Stomach (tissue), 9 donors: ENCODE data around the gene PIP4K2A. TPM values are rescaled to one million over a fixed set of nuclear protein-coding genes. Genes with fewer than 3 reads are reported as not detected.

Experiments used
- DNase-seq, 2 donors: peaks; one replicate each; pipeline versions ENCODE4 v3.0.0 to v3.0.0-alpha.2; 2013 to 2019
- H3K27ac ChIP-seq, 5 donors: fragments of 200-600 bp in 4 of 5; sonication (generic) in 4 of 5; one replicate each; pipeline ENCODE4 v1.5.1; 2013 to 2019; ENCODE audit warnings: mild to moderate bottlenecking in 1 of 5, moderate library complexity in 1 of 5
- H3K27me3 ChIP-seq, 3 donors: fragments of 200-600 bp; sonication (generic); one replicate each; pipeline ENCODE4 v1.5.1; 2017 to 2019; ENCODE audit warnings: mixed run types in 1 of 3
- H3K36me3 ChIP-seq, 4 donors: fragments of 200-600 bp; sonication (generic); 1 replicate in 3 of 4; 2 replicates in 1 of 4; pipeline ENCODE4 v1.5.1; 2016 to 2019
- H3K4me1 ChIP-seq, 4 donors: fragments of 200-600 bp; sonication (generic); one replicate each; pipeline ENCODE4 v1.5.1; 2016 to 2019
- H3K4me3 ChIP-seq, 4 donors: fragments of 200-600 bp; sonication (generic) in 3 of 4; one replicate each; pipeline ENCODE4 v1.5.1; 2016 to 2019; ENCODE audit warnings: mild to moderate bottlenecking in 1 of 4
- H3K9me3 ChIP-seq, 4 donors: fragments of 200-600 bp; sonication (generic); one replicate each; pipeline ENCODE4 v1.5.1; 2016 to 2019
- EP300 ChIP-seq: sonication (generic); formaldehyde crosslinking; IDR thresholded peaks from one replicate; pipeline ENCODE4 v1.6.1; 2017; ENCODE audit warnings: antibody characterized with exemption
- POLR2A ChIP-seq, 4 donors: fragments of 450-650 bp; IDR thresholded peaks; one replicate each; pipeline ENCODE4 v1.6.1; 2016; ENCODE audit warnings: antibody characterized with exemption in 4 of 4, control low read depth in 2 of 4, mild to moderate bottlenecking in 1 of 4, moderate library complexity in 1 of 4
- POLR2AphosphoS5 ChIP-seq, 3 donors: sonication (generic); formaldehyde crosslinking; IDR thresholded peaks; one replicate each; pipeline ENCODE4 v1.6.1; 2016; ENCODE audit warnings: antibody characterized with exemption in 3 of 3
- WGBS, 5 donors: extraction: QIAGEN DNeasy Blood & Tissue Kit in 3 of 5; methylation state at CpG; one replicate each; pipeline versions ENCODE4 v1.1.5 to v1.1.7; 2013 to 2018; 5-methylcytosine and 5-hydroxymethylcytosine counted together
- intact Hi-C: fragments of 100-400 bp; cut with DNase I; formaldehyde crosslinking; loops from one replicate; pipeline ENCODE4 v1.15.1; 2023; ENCODE audit warnings: low total_unique reads
- polyA plus RNA-seq, 3 donors: library from polyadenylated mRNA; stranded (reverse); fragments of 200-250 nt; gene quantifications; one replicate each; pipeline ENCODE4 v1.2.3, GENCODE V29; 2013
- total RNA-seq, 5 donors: library from RNA; depleted of rRNA; stranded (reverse); fragments of >200 nt; gene quantifications; one replicate each; pipeline versions ENCODE4 v1.1.0 to v1.2.3, GENCODE V29; 2014 to 2016
- TF ChIP-seq, protein P1 (sequence below), 7 experiments: fragments of 450-650 bp in 4 of 7; fragments of 200-600 bp in 3 of 7; sonication (generic) in 3 of 7; IDR thresholded peaks; one replicate each; pipeline ENCODE4 v1.5.1; 2016 to 2019; ENCODE audit warnings: antibody characterized with exemption in 7 of 7, control low read depth in 2 of 7, mild to moderate bottlenecking in 1 of 7
- donor health status: healthy with polysubstance abuse.
- donor health status: Bipolar disorder and iron deficiency.
- donor health status: healthy.

PIP4K2A gene
- total and polyA plus RNA-seq, 8 donors = 6.7 to 61.3 (median 13.6) TPM

DNA sequence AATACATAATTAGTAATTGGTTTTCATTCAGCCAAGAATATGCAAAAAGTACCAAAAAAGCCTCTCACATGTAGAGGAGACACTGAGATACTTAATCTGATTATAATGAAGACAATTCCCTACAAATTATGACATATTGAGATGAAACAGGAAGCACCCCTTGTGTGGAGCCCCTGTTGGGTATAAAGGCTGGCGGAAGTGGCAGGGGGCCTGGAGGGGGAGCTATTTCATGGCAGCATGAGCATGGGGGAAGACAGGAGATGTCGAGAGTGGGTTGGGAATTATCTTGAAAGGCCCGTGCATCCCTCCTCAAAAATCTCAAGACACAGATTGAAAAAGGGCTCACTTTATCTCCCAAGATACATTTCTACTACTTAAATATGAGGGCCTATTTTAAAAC lies 96.9 kb downstream of the PIP4K2A start:
- WGBS, 5 donors = 79 to 92% (median 86%) methylated on average over 3 of the region's 3 CpGs
- no peak for DNase-seq
- no peak for TF ChIP-seq POLR2A (IDR thresholded peaks at IDR 0.05)
- TF ChIP-seq, protein P1, sequence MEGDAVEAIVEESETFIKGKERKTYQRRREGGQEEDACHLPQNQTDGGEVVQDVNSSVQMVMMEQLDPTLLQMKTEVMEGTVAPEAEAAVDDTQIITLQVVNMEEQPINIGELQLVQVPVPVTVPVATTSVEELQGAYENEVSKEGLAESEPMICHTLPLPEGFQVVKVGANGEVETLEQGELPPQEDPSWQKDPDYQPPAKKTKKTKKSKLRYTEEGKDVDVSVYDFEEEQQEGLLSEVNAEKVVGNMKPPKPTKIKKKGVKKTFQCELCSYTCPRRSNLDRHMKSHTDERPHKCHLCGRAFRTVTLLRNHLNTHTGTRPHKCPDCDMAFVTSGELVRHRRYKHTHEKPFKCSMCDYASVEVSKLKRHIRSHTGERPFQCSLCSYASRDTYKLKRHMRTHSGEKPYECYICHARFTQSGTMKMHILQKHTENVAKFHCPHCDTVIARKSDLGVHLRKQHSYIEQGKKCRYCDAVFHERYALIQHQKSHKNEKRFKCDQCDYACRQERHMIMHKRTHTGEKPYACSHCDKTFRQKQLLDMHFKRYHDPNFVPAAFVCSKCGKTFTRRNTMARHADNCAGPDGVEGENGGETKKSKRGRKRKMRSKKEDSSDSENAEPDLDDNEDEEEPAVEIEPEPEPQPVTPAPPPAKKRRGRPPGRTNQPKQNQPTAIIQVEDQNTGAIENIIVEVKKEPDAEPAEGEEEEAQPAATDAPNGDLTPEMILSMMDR (IDR thresholded peaks at IDR 0.05) = no peak
- peak overlapping the region in 3 of 5 donors; percentile 7 to 80 (median 29) for H3K27ac ChIP-seq
- intact Hi-C loops = no loop called here
- no peaks in the 10 kb centered on the region for H3K9me3 ChIP-seq
- no peaks in the 10 kb centered on the region for H3K27me3 ChIP-seq
- peaks cover 29 to 78% (median 45%) of the 10 kb centered on the region in 4 donors for H3K4me1 ChIP-seq
- no peak overlapping the region for H3K4me3 ChIP-seq
- H3K36me3 ChIP-seq = no peaks in the 10 kb centered on the region

GRCh38 chr10:22617051-22617450 lies 97.3 kb downstream of the PIP4K2A start:
- Histone ChIP-seq H3K36me3 (no peaks in the 10 kb centered on the region), H3K4me3 (no peak overlapping the region), H3K4me1 (peaks cover 29 to 78% (median 47%) of the 10 kb centered on the region in 4 donors), H3K27me3 (no peaks in the 10 kb centered on the region), H3K27ac (peak overlapping the region in 2 of 5 donors; percentile 7 to 80), H3K9me3 (no peaks in the 10 kb centered on the region)
- WGBS, 5 donors = 71 to 88% (median 74%) methylated on average over 3 of the region's 3 CpGs
- intact Hi-C loops = no loop called here
- DNase-seq = no peak
- TF ChIP-seq EP300 = no peak
- TF ChIP-seq, protein P1 (IDR thresholded peaks at IDR 0.05) = no peak
- no peak for TF ChIP-seq POLR2A (IDR thresholded peaks at IDR 0.05)
- no peak for TF ChIP-seq POLR2AphosphoS5 (IDR thresholded peaks at IDR 0.05)

- DNase-seq = peak; percentile 64 to 68
- Histone ChIP-seq H3K36me3 (no peaks in the 10 kb centered on the region), H3K27ac (peak overlapping the region; percentile 71 to 80 (median 71)), H3K4me1 (peaks cover 26 to 70% (median 49%) of the 10 kb centered on the region in 4 donors), H3K27me3 (no peaks in the 10 kb centered on the region), H3K4me3 (peak overlapping the region; percentile 29 to 39 (median 32)), H3K9me3 (no peaks in the 10 kb centered on the region)
- 22 to 39% (median 31%) methylated on average over 11 of the region's 11 CpGs for WGBS, 5 donors
- TF ChIP-seq POLR2AphosphoS5 (IDR thresholded peaks at IDR 0.05) (peak in 2 of 3 donors; percentile 39 to 53), POLR2A (IDR thresholded peaks at IDR 0.05) (no peak)
- TF ChIP-seq, protein P1 (IDR thresholded peaks at IDR 0.05) = no peak
- intact Hi-C loops = no loop called here
These were observed 98.4 kb downstream of the PIP4K2A start for GRCh38 chr10:22615819-22616499.

DNA sequence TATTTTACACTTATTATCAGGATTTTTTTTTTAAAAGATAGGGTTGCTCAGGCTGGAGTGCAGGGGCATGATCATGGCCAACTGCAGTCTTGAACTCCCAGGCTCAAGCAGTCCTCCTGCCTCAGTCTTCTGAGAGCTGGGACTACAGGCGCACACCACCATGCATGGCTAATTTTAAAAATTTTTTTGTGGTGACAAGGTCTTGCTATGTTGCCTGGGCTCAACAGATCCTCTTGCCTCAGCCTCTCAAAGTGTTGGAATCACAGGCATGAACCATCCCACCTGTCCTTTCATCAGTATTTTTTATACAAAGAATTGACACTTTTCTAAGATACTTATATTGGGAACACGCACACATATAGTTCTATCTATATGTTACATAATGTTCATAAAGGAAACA lies 99.3 kb downstream of the PIP4K2A start:
- no peaks in the 10 kb centered on the region for H3K9me3 ChIP-seq
- no peak for DNase-seq
- no peaks in the 10 kb centered on the region for H3K36me3 ChIP-seq
- TF ChIP-seq, protein P1 (IDR thresholded peaks at IDR 0.05) = no peak
- TF ChIP-seq EP300 (no peak), POLR2A (IDR thresholded peaks at IDR 0.05) (no peak)
- no peaks in the 10 kb centered on the region for H3K27me3 ChIP-seq
- H3K27ac ChIP-seq = peak overlapping the region in 4 of 5 donors; percentile 71 to 80 (median 74)
- H3K4me3 ChIP-seq = peak overlapping the region in 1 of 4 donors; percentile 35
- peaks cover 17 to 68% (median 43%) of the 10 kb centered on the region in 4 donors for H3K4me1 ChIP-seq
- WGBS, 5 donors = 88 to 94% (median 91%) methylated on average over 2 of the region's 2 CpGs
- intact Hi-C loops = no loop called here
